B cell (primary cell): ENCODE data around the gene CDC42EP4. TPM values are rescaled to one million over a fixed set of nuclear protein-coding genes. Genes with fewer than 3 reads are reported as not detected.

Experiments
- ATAC-seq: fragments of 200-7000 bp; cut with Tn5 transposase; one replicate; pipeline ENCODE4 v1.10.0; 2021; ENCODE audit warnings: low read depth, mild to moderate bottlenecking, moderate number of reproducible peaks, moderate library complexity
- CTCF ChIA-PET: fragments of 350-600 bp; sonication (Branson Sonifier 250); formaldehyde crosslinking; loops from one replicate; lab custom pipeline; 2021; ENCODE audit warnings: antibody characterized with exemption, inconsistent platforms; lab: Charles Lee
- POLR2A ChIA-PET: fragments of 350-600 bp; sonication (Branson Sonifier 250); formaldehyde crosslinking; loops from one replicate; lab custom pipeline; 2021; ENCODE audit warnings: antibody characterized with exemption; lab: Charles Lee
- DNase-seq: peaks from one replicate; pipeline ENCODE4 v3.0.0; 2013
- H2AFZ ChIP-seq: 2 replicates; pipeline ENCODE4 v1.6.1; 2012; ENCODE audit warnings: mild to moderate bottlenecking, low read depth, low read length; ENCODE audit not compliant: insufficient read depth, poor library complexity, severe bottlenecking
- H3K27ac ChIP-seq, 2 donors: 1 replicate in 1 of 2; 2 replicates in 1 of 2; pipeline ENCODE4 v1.5.1; 2012 to 2013; ENCODE audit warnings: low read length in 2 of 2, mild to moderate bottlenecking in 2 of 2, moderate library complexity in 1 of 2
- H3K27me3 ChIP-seq, 4 experiments: fragments of 200-600 bp in 1 of 4; sonication (generic) in 1 of 4; replicated peaks in 1 of 4; 1 replicate in 2 of 4; 2 replicates in 2 of 4; pipeline versions ENCODE4 v1.6.1 to v1.7.0; 2013 to 2016; ENCODE audit warnings: low read length in 3 of 4, mild to moderate bottlenecking in 2 of 4, mixed read lengths in 1 of 4, moderate library complexity in 1 of 4; ENCODE audit not compliant: insufficient read depth in 4 of 4, control insufficient read depth in 3 of 4; ENCODE audit errors: control extremely low read depth in 1 of 4
- H3K36me3 ChIP-seq, 2 experiments: replicated peaks in 1 of 2; 1 replicate in 1 of 2; 2 replicates in 1 of 2; pipeline versions ENCODE4 v1.6.1 to v1.7.1; 2013; ENCODE audit warnings: low read length in 1 of 2; ENCODE audit not compliant: insufficient read depth in 2 of 2, control insufficient read depth in 1 of 2; ENCODE audit errors: control extremely low read depth in 1 of 2, extremely low read depth in 1 of 2
- H3K4me1 ChIP-seq, 2 donors: fragments of 200-600 bp in 1 of 2; sonication (generic) in 1 of 2; 1 replicate in 1 of 2; 2 replicates in 1 of 2; pipeline versions ENCODE4 v1.5.1 to v1.6.1; 2013 to 2017; ENCODE audit warnings: low read length in 2 of 2; ENCODE audit not compliant: control insufficient read depth in 2 of 2, insufficient read depth in 2 of 2
- H3K4me2 ChIP-seq: replicated peaks from 2 replicates; pipeline ENCODE3; 2012; ENCODE audit warnings: mild to moderate bottlenecking, low read depth, low read length; ENCODE audit not compliant: poor library complexity, severe bottlenecking
- H3K4me3 ChIP-seq, 5 experiments: fragments of 200-600 bp in 1 of 5; sonication (generic) in 1 of 5; 1 replicate in 3 of 5; 2 replicates in 2 of 5; pipeline versions ENCODE4 v1.5.1 to v1.7.0; 2011 to 2016; ENCODE audit warnings: low read length in 4 of 5, mild to moderate bottlenecking in 4 of 5, low read depth in 2 of 5, control low read depth in 1 of 5, moderate library complexity in 1 of 5; ENCODE audit not compliant: insufficient read depth in 1 of 5; ENCODE audit errors: control extremely low read depth in 1 of 5, extremely low read depth in 1 of 5
- H3K79me2 ChIP-seq: fragments of 200-600 bp; sonication (generic); one replicate; pipeline ENCODE4 v1.6.0; 2016; ENCODE audit warnings: low read length; ENCODE audit not compliant: control insufficient read depth, insufficient read depth
- H3K9ac ChIP-seq: fragments of 200-600 bp; sonication (generic); 2 replicates; pipeline ENCODE4 v1.6.1; 2017; ENCODE audit warnings: mild to moderate bottlenecking, low read length, moderate library complexity
- H3K9me3 ChIP-seq, 3 donors: one replicate each; pipeline versions ENCODE4 v1.6.1 to v1.7.1; 2013; ENCODE audit warnings: low read length in 2 of 3; ENCODE audit not compliant: control insufficient read depth in 2 of 3, insufficient read depth in 1 of 3; ENCODE audit errors: control extremely low read depth in 1 of 3
- H4K20me1 ChIP-seq: 2 replicates; pipeline ENCODE4 v1.6.0; 2012; ENCODE audit warnings: mild to moderate bottlenecking, low read length; ENCODE audit not compliant: insufficient read depth, control insufficient read depth, poor library complexity, severe bottlenecking
- H3K27ac Mint-ChIP-seq: one replicate; pipeline ENCODE4 v1.8.0; 2021; ENCODE audit warnings: mixed read lengths
- H3K27me3 Mint-ChIP-seq: one replicate; pipeline ENCODE4 v1.8.0; 2021; ENCODE audit warnings: mixed read lengths
- H3K4me1 Mint-ChIP-seq: one replicate; pipeline ENCODE4 v1.8.0; 2021; ENCODE audit warnings: mixed read lengths
- H3K4me3 Mint-ChIP-seq: one replicate; pipeline ENCODE4 v1.8.0; 2021; ENCODE audit warnings: mixed read lengths
- H3K9me3 Mint-ChIP-seq: one replicate; pipeline ENCODE4 v1.8.0; 2022; ENCODE audit warnings: mixed read lengths; ENCODE audit not compliant: insufficient read depth
- CTCF ChIP-seq: fragments of 200-600 bp; IDR thresholded peaks from one replicate; pipeline ENCODE4 v1.8.0; 2022; ENCODE audit warnings: antibody characterized with exemption, mild to moderate bottlenecking
- EZH2 ChIP-seq: IDR thresholded peaks from 2 replicates; pipeline ENCODE4 v1.6.1; 2012; ENCODE audit warnings: borderline replicate concordance, low read depth, mild to moderate bottlenecking, moderate library complexity, low read length; ENCODE audit not compliant: insufficient read depth, poor library complexity, severe bottlenecking
- WGBS: methylation state at CpG from one replicate; pipeline ENCODE4 v1.1.5; 2013; ENCODE audit warnings: missing lambda C conversion rate; ENCODE audit not compliant: insufficient coverage; 5-methylcytosine and 5-hydroxymethylcytosine counted together
- intact Hi-C: fragments of 100-400 bp; cut with micrococcal nuclease; formaldehyde crosslinking; loops from one replicate; pipeline ENCODE4 v1.10.0; 2022
- polyA plus RNA-seq: library from polyadenylated mRNA; depleted of rRNA; stranded (reverse); fragments of >200 nt; gene quantifications from 2 replicates; pipeline ENCODE4 v1.2.3, GENCODE V29; 2012
- total RNA-seq, 2 donors: library from RNA; stranded (reverse); fragments of 120-200 nt in 1 of 2; gene quantifications; 1 replicate in 1 of 2; 2 replicates in 1 of 2; pipeline versions ENCODE4 v1.2.3 to v1.2.4, GENCODE V29; 2013 to 2022

Gene CDC42EP4
- total and polyA plus RNA-seq, 2 donors (not counting 1 experiment from before 2014, with no cell fraction given): 0.79 to 2.0 TPM

- Histone ChIP-seq H3K79me2 (no peaks in the 10 kb centered on the region), H3K27ac (no peak overlapping the region), H3K9ac (no peak overlapping the region), H3K4me1 (peaks cover 0 to 13% of the 10 kb centered on the region in 2 donors), H2AFZ (no peak overlapping the region), H3K9me3 (peaks cover 0 to 3% (median 0%) of the 10 kb centered on the region in 3 donors), H3K27me3 (peaks cover 0 to 5% (median 1%) of the 10 kb centered on the region in 4 experiments), H3K4me3 (no peak overlapping the region), H4K20me1 (no peaks in the 10 kb centered on the region), H3K4me2 (no peak overlapping the region), H3K36me3 (no peaks in the 10 kb centered on the region)
- ChIA-PET CTCF (no interaction called here), POLR2A (no interaction called here)
- Mint-ChIP-seq H3K9me3 (no peaks in the 10 kb centered on the region), H3K4me1 (peaks cover 14% of the 10 kb centered on the region), H3K27me3 (peaks cover 26% of the 10 kb centered on the region), H3K27ac (no peak overlapping the region), H3K4me3 (no peak overlapping the region)
- ATAC-seq (no peak), DNase-seq (no peak)
- WGBS: 90% methylated on average over 7 of the region's 9 CpGs
- intact Hi-C loops: no loop called here
- no peak for TF ChIP-seq EZH2
These were observed 18.3 kb downstream of the CDC42EP4 start for GRCh38 chr17:73293480-73293911.

GRCh38 chr17:73293031-73293430 is 18.8 kb downstream of the CDC42EP4 start:
- Mint-ChIP-seq H3K27me3 (peaks cover 23% of the 10 kb centered on the region), H3K4me3 (no peak overlapping the region), H3K9me3 (no peaks in the 10 kb centered on the region), H3K4me1 (peaks cover 14% of the 10 kb centered on the region), H3K27ac (no peak overlapping the region)
- peaks cover 0 to 3% (median under 1%) of the 10 kb centered on the region in 4 experiments for H3K27me3 ChIP-seq
- H3K36me3 ChIP-seq: no peaks in the 10 kb centered on the region
- H3K4me2 ChIP-seq: no peak overlapping the region
- H3K79me2 ChIP-seq: no peaks in the 10 kb centered on the region
- no peak for TF ChIP-seq EZH2
- no peak for TF ChIP-seq CTCF
- CTCF ChIA-PET: no interaction called here
- H3K9me3 ChIP-seq: peaks cover 0 to 3% (median 0%) of the 10 kb centered on the region in 3 donors
- ATAC-seq (no peak), DNase-seq (no peak)
- 92% methylated on average over 11 of the region's 11 CpGs for WGBS
- no peaks in the 10 kb centered on the region for H4K20me1 ChIP-seq
- intact Hi-C loops: no loop called here
- no peak overlapping the region for H2AFZ ChIP-seq
- no peak overlapping the region for H3K27ac ChIP-seq
- POLR2A ChIA-PET: no interaction called here
- H3K4me1 ChIP-seq: peaks cover 0 to 13% of the 10 kb centered on the region in 2 donors
- no peak overlapping the region for H3K9ac ChIP-seq
- no peak overlapping the region for H3K4me3 ChIP-seq
